Hematopoietic multipotent progenitor cell treated with erythropoietin and hydrocortisone succinate and interleukin-3 and kit ligand, for 4 days (in vitro differentiated cells): ENCODE results near the gene SUMO2.
"Not testable (repeated sequence)": the region's sequence is repeated elsewhere in the genome, so short reads cannot be mapped to it uniquely, and the experiment has no call there.

Source experiments
- DNase-seq: peaks from one replicate; pipeline ENCODE4 v3.0.0-alpha.2; 2015

SUMO2 gene

GRCh38 chr17:75142236-75142971 lies 40.4 kb downstream of the SUMO2 start:
- DNase-seq, result no peak

GRCh38 chr17:75138519-75138918 lies 44.2 kb downstream of the SUMO2 start:
- DNase-seq, result no peak

DNA sequence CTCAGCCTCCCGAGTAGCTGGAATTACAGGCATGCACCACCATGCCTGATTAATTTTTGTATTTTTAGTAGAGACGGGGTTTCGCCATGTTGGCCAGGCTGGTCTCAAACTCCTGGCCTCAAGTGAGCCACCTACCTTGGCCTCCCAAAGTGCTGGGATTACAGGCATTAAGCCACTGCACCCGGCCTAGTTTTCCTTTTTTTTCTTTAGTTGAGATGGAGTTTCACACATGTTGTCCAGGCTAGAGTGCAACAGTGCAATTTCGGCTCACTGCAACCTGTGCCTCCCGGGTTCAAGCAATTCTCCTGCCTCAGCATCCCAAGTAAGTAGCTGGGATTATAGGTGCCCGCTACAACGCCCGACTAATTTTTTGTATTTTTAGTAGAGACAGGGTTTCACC lies 45.0 kb downstream of the SUMO2 start:
- DNase-seq, result not testable (repeated sequence)

DNA sequence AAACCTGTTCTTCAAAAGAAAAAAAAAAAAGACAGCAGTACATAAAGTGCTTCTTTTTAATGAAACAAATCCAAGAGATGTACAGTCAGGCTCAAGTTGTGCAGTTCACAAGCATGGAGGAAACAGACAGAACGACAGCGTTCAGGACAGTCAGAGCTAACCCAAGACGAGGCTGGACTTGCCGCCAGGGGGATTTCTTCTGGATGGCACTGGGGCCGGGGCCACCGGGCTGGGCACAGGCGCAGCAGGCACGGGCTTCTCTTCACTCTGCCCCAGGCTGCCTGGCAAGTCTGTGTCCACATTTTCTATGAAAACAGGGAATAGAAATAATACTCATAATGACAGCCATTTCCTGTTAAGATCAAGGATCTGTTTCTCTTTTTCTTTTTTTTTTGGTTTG lies 46.8 kb downstream of the SUMO2 start:
- no peak for DNase-seq

DNA sequence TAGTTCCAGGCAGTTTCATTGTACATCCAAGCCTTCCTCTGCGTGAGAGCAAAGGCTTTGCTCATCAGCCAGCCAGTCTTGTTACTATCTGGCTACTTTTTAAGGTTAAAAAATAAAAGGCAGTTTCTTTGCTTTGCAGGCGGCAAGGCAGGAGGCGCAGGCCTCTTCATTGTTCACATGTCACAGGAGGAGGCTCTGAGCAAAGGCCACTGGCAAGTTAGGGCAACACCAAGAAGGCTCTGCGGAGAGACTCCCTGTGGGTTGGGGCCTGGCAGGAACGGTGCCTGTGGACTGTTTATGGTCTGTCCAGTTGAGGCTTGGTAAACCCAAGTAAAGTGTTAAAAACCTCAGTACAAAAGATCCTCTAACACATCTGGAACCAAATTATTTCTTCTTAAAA lies 47.3 kb downstream of the SUMO2 start:
- DNase-seq, result no peak

DNA sequence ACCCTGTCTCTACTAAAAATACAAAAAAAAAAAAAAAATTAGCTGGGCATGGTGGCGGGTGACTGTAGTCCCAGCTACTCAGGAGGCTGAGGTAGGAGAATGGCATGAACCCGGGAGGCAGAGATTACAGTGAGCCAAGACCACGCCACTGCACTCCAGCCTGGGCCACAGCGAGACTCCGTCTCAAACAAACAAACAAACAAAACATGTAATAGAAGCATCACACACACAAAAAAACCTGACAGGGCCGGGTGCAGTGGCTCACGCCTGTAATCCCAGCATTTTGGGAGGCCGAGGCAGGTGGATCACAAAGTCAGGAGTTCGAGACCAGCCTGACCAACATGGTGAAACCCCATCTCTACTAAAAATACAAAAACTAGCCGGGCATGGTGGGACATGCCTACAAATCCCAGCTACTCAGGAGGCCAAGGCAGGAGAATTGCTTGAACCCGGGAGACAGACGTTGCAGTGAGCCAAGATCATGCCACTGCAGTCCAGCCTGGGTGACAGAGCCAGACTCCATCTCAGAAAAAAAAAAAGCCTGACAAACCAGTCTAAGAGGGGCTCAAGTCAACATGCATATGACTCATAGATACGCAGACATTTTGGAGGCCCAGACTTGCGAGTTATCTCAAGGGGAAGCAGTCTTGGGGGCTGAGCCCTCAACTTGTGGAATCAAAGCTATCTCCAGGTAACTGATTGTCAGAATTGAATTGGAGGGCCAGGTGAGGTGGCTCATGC lies 49.0 kb downstream of the SUMO2 start:
- DNase-seq, result peak; percentile 53

- no peak for DNase-seq
These were observed 49.8 kb downstream of the SUMO2 start for GRCh38 chr17:75133001-75133400.

DNA sequence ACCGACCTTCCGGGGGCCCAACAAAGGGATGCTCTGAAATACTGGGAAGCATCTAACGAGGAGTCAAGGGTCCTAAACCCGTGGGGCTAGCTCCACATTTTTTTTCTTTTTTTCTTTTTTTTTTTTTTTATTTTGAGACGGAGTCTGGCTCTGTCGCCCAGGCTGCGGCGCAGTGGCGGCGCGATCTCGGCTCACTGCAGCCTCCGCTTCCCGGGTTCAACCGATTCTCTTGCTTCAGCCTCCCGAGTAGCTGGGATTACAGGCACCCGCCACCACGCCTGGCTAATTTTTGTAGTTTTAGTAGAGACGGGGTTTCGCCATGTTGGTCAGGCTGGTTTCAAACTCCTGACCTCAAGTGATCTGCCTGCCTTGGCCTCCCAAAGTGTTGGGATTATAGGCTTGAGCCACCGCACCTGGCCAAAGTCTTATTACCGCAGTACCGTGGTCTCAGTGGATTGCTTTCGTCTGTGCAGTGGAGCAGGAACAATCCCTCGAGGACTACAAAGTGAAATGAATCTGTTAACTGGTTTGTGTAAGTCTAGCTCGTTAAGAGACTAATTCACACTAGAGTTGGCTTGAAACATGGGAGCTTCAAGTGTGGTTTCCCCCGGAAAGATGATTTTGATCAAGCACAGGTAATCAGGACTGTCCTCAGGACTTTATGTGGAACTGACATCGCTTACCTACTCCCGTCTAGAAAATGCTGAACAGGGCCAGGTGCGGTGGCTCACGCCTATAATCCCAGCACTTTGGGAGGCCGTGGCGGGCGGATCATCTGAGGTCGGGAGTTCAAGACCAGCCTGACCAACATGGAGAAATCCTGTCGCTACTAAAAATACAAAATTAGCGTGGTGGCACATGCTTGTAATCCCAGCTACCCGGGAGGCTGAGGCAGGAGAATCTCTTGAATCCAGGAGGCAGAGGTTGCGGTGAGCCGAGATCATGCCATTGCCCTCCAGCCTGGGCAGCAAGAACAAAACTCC lies 50.5 kb downstream of the SUMO2 start:
- DNase-seq, result not testable (repeated sequence)

DNA sequence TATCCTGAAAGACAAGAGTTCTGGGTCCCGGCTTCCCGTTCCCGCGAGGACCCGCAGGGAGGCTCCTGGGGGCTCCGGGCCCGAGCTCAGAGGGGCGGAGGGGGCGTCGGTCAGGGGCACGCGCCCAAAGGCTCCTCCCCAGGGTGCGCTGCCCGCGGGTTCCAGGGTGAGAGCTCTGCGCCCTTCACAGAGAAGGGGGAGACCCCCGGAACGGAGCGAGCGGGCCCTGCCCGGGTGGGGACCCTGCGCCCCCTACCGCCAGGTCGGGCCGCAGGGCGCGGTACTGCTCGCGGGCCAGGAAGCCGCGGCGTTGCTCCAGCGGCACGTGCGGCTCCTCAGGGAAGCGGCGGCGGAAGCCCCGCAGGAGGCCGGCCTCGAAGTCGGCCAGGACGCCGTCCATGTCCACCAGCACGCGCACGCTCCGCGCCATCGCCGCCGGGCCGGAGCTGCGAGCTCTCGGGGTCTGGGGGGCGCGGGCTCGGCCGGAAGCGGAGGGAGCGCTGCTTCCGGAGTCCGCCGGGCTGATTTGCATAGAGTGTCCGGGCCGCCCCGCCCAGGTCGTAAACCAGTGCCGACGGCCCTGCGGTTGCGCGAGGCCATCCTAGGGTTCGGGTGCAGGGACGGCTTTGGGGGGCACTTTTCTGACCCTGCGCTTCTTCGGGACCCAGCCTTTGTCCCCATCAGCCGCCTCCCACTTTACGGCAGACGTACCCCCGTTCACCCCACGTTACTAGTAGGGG lies 51.3 kb downstream of the SUMO2 start, which contains the start of gene NT5C:
TSS of gene NT5C (minus strand) at position 465 of the 740 bp plus-strand sequence. CDS start at position 430, 35 bp downstream.
- DNase-seq, result peak; percentile 96

DNA sequence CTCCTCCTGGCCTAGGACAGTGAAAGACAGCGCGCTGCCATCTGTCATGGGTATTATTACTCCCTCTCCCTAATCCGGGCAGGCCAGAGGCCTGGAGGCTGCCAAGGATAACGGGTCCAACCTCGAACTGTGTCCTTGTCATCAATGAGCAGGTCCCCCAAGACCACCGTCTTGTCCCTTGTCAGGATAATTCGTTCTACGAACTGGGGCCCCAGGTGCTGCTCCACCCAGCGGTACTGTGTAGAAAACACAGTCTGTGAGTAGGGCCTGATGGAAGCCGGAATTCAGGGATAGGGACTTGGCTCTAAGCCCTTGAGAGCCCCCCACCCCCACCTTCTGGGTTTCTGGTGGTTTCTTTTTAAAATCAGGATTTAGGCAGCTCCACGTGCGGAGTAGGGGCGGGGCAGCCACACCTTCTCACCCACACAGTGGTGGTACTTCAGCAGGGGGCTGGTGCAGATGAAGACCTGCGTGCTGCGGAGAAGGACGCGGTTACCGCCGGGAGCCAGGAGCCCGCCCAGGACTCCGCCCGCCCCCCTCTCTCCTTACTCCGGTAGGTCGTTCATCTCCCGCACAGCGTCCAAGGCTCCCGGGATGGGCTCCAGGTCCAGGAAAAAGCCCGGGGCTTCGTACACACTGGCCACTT lies 52.0 kb downstream of the SUMO2 start:
- peak; percentile 88 for DNase-seq

- DNase-seq, result no peak
These were observed 52.6 kb downstream of the SUMO2 start for GRCh38 chr17:75130059-75130631.

DNA sequence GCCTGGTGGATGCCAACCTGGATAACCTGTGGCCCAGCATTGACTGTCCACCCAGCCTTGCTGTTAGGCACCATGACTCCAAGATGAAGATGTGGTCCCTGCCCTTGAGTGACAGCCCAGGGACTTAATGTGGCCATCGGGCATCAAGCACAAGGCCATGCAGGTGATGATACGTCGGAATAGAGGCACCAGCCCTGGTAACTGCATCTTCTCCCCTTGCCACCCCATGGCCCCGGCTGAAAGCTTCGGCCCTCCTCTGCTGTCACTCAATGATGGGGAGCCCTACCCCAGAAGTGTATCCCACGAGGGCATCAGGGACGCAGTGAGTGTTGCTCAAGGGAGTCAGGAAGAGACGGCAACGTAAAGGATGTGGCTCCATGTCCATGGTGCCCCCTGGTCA lies 53.2 kb downstream of the SUMO2 start:
- DNase-seq, result no peak

GRCh38 chr17:75128694-75129505 lies 53.9 kb downstream of the SUMO2 start:
- no peak for DNase-seq

DNA sequence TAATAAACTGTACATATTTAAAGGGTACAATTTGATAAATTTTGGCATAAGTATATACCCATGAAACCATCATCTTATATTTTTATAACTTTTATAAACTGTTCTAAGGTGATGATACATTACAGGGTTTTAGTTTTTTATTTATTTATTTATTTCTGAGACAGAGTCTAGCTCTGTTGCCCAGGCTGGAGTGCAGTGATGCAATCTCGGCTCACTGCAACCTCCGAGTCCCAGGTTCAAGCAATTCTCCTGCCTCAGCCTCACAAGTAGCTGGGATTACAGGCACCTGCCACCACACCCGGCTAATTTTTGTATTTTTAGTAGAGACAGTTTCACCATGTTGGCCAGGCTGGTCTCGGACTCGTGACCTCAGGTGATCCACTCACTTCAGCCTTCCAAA lies 54.8 kb downstream of the SUMO2 start:
- DNase-seq, result not testable (repeated sequence)

DNA sequence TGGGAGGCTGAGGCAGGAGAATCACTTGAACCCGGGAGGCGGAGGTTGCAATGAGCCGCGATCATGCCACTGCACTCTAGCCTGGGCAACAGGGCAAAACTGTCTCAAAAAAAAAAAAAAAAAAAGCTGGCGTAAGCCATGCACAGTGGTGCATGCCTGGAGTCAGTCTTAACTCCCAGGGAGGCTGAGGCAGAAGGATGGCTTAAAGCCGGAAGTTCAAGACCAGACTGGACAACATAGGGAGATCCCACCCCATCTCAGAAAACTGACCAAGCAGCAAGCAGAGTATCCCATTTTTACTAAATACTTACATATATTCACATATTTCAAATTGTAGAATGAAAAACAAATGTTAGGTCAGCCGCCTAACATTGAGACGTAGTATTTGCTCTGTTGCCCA lies 55.8 kb downstream of the SUMO2 start:
- no peak for DNase-seq

GRCh38 chr17:75125984-75126383 lies 56.8 kb downstream of the SUMO2 start:
- no peak for DNase-seq

GRCh38 chr17:75124819-75125162 lies 58.0 kb downstream of the SUMO2 start:
- peak; percentile 62 for DNase-seq

- peak; percentile 98 for DNase-seq
These were observed 58.5 kb downstream of the SUMO2 start for GRCh38 chr17:75124041-75124818.

- no peak for DNase-seq
These were observed 64.5 kb downstream of the SUMO2 start for GRCh38 chr17:75118307-75118706.

- no peak for DNase-seq
These were observed 66.0 kb downstream of the SUMO2 start for GRCh38 chr17:75116737-75117136.
